BE2C (cell line): ENCODE measurements around the gene FASTKD1.

Experiments used
- DNase-seq: peaks from one replicate; pipeline ENCODE4 v3.0.0-alpha.2; 2020
- H3K27me3 ChIP-seq: fragments of 250-450 bp; sonication (Bioruptor Pico); 2 replicates; pipeline ENCODE4 v1.5.1; 2020; ENCODE audit warnings: mild to moderate bottlenecking
- H3K36me3 ChIP-seq: fragments of 250-450 bp; sonication (Bioruptor Pico); 2 replicates; pipeline ENCODE4 v1.5.1; 2020; ENCODE audit warnings: mild to moderate bottlenecking
- H3K4me1 ChIP-seq: fragments of 250-450 bp; sonication (Bioruptor Pico); 2 replicates; pipeline ENCODE4 v1.5.1; 2020
- H3K4me3 ChIP-seq: 2 replicates; pipeline ENCODE4 v1.5.1; 2011; ENCODE audit warnings: low read depth, low read length
- H3K9me3 ChIP-seq: fragments of 250-450 bp; sonication (Bioruptor Pico); 2 replicates; pipeline ENCODE4 v1.5.1; 2020
- TF ChIP-seq, protein P1 (sequence below): IDR thresholded peaks from 2 replicates; pipeline ENCODE4 v1.5.1; 2012; ENCODE audit warnings: mild to moderate bottlenecking, low read depth, low read length

Gene FASTKD1

DNA sequence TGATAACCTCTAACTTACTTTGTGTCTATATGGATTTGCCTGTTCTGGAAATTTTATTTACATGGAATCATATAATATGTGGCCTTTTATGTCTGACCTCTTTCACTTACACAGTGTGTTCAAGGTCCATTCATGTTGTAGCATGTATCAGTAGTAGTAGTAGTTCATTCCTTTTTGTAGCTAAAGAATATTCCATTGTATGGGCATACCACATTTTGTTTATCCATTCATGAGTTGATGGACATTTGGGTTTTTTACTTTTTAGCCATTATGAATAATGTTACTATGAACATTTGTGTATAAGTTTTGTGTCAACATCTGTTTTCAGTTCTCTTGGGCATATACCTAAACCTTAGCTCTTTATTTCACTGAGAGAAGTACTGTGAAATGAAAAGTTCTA lies 82.8 kb downstream of the FASTKD1 start:
- TF ChIP-seq, protein P1, sequence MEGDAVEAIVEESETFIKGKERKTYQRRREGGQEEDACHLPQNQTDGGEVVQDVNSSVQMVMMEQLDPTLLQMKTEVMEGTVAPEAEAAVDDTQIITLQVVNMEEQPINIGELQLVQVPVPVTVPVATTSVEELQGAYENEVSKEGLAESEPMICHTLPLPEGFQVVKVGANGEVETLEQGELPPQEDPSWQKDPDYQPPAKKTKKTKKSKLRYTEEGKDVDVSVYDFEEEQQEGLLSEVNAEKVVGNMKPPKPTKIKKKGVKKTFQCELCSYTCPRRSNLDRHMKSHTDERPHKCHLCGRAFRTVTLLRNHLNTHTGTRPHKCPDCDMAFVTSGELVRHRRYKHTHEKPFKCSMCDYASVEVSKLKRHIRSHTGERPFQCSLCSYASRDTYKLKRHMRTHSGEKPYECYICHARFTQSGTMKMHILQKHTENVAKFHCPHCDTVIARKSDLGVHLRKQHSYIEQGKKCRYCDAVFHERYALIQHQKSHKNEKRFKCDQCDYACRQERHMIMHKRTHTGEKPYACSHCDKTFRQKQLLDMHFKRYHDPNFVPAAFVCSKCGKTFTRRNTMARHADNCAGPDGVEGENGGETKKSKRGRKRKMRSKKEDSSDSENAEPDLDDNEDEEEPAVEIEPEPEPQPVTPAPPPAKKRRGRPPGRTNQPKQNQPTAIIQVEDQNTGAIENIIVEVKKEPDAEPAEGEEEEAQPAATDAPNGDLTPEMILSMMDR: no peak
- no peak for DNase-seq
- H3K27me3 ChIP-seq: no peaks in the 10 kb centered on the region
- no peaks in the 10 kb centered on the region for H3K9me3 ChIP-seq
- no peaks in the 10 kb centered on the region for H3K36me3 ChIP-seq
- H3K4me1 ChIP-seq: no peaks in the 10 kb centered on the region
- no peak overlapping the region for H3K4me3 ChIP-seq

DNA sequence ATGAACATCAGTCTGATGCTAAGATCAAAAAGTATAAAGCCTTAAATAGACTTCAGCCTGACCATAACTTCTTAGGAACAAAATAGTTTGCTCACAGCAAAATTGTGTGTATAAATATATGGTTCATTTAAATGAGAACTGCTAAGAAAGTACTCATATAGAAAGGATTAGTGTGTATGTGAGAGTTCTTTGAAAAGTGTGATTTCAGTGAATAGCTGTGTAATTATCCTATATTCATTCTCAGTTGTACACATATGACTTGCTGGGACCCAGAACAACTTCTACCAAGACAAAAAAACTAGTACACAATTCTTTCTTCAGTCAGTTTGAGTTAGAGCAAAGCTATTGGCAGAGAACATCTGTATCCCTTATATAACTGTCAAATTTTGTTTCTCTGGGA lies 87.2 kb downstream of the FASTKD1 start:
- Histone ChIP-seq H3K36me3 (no peaks in the 10 kb centered on the region), H3K27me3 (no peaks in the 10 kb centered on the region), H3K4me3 (no peak overlapping the region), H3K4me1 (no peaks in the 10 kb centered on the region), H3K9me3 (no peaks in the 10 kb centered on the region)
- no peak for DNase-seq
- TF ChIP-seq, protein P1: no peak

DNA sequence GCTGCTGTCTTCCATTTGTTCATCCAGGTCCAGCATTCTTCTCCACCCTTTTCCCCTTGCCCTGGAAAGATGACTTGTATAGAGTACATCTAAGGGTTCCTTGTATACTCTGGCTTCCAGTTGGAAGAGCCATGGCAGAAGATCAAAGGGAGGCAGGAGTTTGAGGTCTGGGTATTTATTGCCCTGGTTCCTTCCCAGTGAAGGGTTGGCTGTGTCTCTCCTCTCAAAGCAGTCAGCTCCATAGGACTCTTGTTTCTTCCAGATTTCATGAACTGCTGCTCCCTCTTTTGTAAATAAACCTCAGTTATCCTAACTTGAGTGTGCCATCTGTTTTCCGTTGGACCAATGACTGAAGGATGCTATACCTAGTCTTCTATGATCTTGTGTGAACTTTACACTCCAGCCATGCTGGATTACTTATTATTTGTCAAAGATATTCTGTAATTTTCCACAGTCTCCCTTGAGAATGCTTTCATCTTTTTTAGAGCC lies 88.0 kb downstream of the FASTKD1 start:
- TF ChIP-seq, protein P1: no peak
- DNase-seq: no peak
- H3K9me3 ChIP-seq: no peaks in the 10 kb centered on the region

DNA sequence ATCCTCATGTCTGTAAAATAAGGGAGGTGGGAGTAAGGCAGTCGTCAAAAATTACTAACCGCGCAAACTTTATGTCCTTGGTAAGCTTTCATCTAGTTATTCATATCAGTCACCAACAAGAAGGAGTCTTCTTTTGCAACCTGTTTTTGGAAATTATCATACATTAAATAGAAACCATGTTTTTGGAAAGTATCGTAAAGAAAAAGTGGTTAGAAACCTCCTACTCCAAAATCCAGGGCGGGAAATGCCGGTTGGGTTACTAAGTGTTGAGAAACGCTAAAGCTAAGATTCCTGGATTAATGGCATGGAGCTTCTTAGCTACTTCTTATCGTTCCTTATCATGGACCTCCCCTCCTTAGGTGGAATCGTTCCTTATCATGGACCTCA lies 93.6 kb downstream of the FASTKD1 start:
- Histone ChIP-seq H3K9me3 (no peaks in the 10 kb centered on the region), H3K4me1 (no peaks in the 10 kb centered on the region), H3K4me3 (peak overlapping the region; percentile 68), H3K36me3 (no peaks in the 10 kb centered on the region), H3K27me3 (no peaks in the 10 kb centered on the region)
- DNase-seq: no peak
- TF ChIP-seq, protein P1: no peak

More for the DNA sequence above, 88.0 kb downstream of the FASTKD1 start:
- Histone ChIP-seq H3K4me1 (no peaks in the 10 kb centered on the region), H3K36me3 (no peaks in the 10 kb centered on the region), H3K4me3 (no peak overlapping the region), H3K27me3 (no peaks in the 10 kb centered on the region)
